Stimulated activated naive CD4-positive, alpha-beta T cell (primary cell): ENCODE results near the gene ADIPOR1.

Source experiments
- DNase-seq, 6 experiments: peaks; one replicate each; lab custom pipeline; 2025; lab: John Stamatoyannopoulos, UW

The ADIPOR1 gene

GRCh38 chr1:202968895-202969295 is 10.8 kb upstream of the ADIPOR1 start:
- peak in 3 of 6 experiments; percentile 12 to 39 (median 39) for DNase-seq

GRCh38 chr1:202968351-202968750 is 10.2 kb upstream of the ADIPOR1 start:
- DNase-seq, result no peak

- peak in 3 of 6 experiments; percentile 12 to 61 (median 30) for DNase-seq
Measured at GRCh38 chr1:202967684-202968281, 9.7 kb upstream of the ADIPOR1 start.

GRCh38 chr1:202966006-202966898 is 8.1 kb upstream of the ADIPOR1 start:
- DNase-seq, result no peak

GRCh38 chr1:202965422-202965821 is 7.3 kb upstream of the ADIPOR1 start:
- DNase-seq, result no peak

- no peak for DNase-seq
Measured at GRCh38 chr1:202964791-202965410, 6.8 kb upstream of the ADIPOR1 start.

- no peak for DNase-seq
Measured at GRCh38 chr1:202961220-202961880, 3.2 kb upstream of the ADIPOR1 start.

- no peak for DNase-seq
Measured at GRCh38 chr1:202959276-202959620, 1.1 kb upstream of the ADIPOR1 start.

GRCh38 chr1:202958544-202959275 is 598 bp upstream of the ADIPOR1 start:
- no peak for DNase-seq

- DNase-seq, result no peak
Measured at GRCh38 chr1:202956969-202957368, 1.1 kb downstream of the ADIPOR1 start.

- DNase-seq, result no peak
Measured at GRCh38 chr1:202954057-202954745, 3.9 kb downstream of the ADIPOR1 start.

GRCh38 chr1:202953392-202953791 is 4.7 kb downstream of the ADIPOR1 start:
- no peak for DNase-seq

GRCh38 chr1:202952818-202953217 is 5.3 kb downstream of the ADIPOR1 start:
- DNase-seq, result no peak

GRCh38 chr1:202952099-202952498 is 6.0 kb downstream of the ADIPOR1 start:
- DNase-seq, result no peak

GRCh38 chr1:202951437-202951836 is 6.7 kb downstream of the ADIPOR1 start:
- no peak for DNase-seq

- DNase-seq, result no peak
Measured at GRCh38 chr1:202945483-202945882, 12.6 kb downstream of the ADIPOR1 start.

GRCh38 chr1:202944438-202944921 is 13.6 kb downstream of the ADIPOR1 start:
- DNase-seq, result no peak

- DNase-seq, result no peak
Measured at GRCh38 chr1:202942426-202942825, 15.7 kb downstream of the ADIPOR1 start.

- no peak for DNase-seq
Measured at GRCh38 chr1:202941372-202941771, 16.7 kb downstream of the ADIPOR1 start.

- no peak for DNase-seq
Measured at GRCh38 chr1:202940561-202940960, 17.6 kb downstream of the ADIPOR1 start.
